UCSD-AML1 (cell line): Measurements from ENCODE around the gene SPNS3.

Experiments used
- DNase-seq: peaks from one replicate; lab custom pipeline; 2025; ENCODE audit not compliant: unreplicated experiment; lab: John Stamatoyannopoulos, UW

The SPNS3 gene, protein sequence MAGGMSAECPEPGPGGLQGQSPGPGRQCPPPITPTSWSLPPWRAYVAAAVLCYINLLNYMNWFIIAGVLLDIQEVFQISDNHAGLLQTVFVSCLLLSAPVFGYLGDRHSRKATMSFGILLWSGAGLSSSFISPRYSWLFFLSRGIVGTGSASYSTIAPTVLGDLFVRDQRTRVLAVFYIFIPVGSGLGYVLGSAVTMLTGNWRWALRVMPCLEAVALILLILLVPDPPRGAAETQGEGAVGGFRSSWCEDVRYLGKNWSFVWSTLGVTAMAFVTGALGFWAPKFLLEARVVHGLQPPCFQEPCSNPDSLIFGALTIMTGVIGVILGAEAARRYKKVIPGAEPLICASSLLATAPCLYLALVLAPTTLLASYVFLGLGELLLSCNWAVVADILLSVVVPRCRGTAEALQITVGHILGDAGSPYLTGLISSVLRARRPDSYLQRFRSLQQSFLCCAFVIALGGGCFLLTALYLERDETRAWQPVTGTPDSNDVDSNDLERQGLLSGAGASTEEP

DNA sequence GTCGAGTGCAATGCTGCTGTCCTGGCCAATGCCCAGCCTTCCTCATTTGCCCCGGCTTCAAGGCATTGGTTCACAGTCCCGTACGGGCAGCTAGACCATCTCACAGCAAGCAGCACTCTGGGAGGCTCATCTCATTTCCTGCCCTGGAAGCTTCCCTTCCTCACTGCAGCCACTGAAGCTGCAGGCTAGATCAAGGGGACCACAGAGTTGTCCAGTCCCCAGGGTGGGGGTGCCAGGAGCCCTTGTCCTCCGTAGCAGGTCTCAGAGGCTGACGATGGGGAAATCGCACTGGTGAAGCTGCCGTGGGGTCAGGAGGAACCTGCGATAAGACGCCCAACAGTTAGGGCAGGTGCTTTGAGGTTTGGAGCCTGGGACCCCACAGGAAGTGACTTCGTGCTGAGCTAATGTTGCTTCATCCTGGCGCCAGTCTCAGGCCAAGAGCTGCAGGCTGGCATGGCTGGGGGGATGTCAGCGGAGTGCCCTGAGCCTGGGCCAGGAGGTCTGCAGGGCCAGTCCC lies at the start of gene SPNS3:
TSS of gene SPNS3 (plus strand) at position 426 of the 517 bp plus-strand sequence. CDS start at position 454, 28 bp downstream.
- peak; percentile 70 for DNase-seq

GRCh38 chr17:4386406-4386805 lies 47.3 kb upstream of the SPNS3 start:
- no peak for DNase-seq

GRCh38 chr17:4387137-4387536 lies 46.6 kb upstream of the SPNS3 start:
- no peak for DNase-seq

- no peak for DNase-seq
Observed at GRCh38 chr17:4389079-4389478, 44.7 kb upstream of the SPNS3 start.

GRCh38 chr17:4393806-4394205 lies 39.9 kb upstream of the SPNS3 start:
- DNase-seq: no peak

GRCh38 chr17:4394208-4395110 lies 39.3 kb upstream of the SPNS3 start:
- DNase-seq: no peak

DNA sequence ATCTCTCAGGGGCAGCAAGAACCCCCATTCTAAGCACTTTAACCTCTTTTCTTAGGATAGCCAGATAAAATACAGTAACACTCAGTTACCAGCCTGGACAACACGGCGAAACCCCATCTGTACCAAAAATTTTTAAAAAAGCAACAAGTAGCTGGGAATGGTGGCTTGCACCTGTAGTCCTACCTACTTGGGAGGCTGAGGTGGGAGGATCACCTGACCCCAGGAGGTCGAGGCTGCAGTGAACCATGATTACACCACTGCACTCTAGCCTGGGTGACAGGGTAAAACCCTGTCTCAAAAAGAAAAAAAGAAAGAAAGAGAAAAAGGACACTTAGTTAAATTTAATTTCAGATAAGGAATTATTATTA lies 38.6 kb upstream of the SPNS3 start:
- no peak for DNase-seq

- DNase-seq: no peak
Observed at GRCh38 chr17:4397840-4398239, 35.9 kb upstream of the SPNS3 start.

DNA sequence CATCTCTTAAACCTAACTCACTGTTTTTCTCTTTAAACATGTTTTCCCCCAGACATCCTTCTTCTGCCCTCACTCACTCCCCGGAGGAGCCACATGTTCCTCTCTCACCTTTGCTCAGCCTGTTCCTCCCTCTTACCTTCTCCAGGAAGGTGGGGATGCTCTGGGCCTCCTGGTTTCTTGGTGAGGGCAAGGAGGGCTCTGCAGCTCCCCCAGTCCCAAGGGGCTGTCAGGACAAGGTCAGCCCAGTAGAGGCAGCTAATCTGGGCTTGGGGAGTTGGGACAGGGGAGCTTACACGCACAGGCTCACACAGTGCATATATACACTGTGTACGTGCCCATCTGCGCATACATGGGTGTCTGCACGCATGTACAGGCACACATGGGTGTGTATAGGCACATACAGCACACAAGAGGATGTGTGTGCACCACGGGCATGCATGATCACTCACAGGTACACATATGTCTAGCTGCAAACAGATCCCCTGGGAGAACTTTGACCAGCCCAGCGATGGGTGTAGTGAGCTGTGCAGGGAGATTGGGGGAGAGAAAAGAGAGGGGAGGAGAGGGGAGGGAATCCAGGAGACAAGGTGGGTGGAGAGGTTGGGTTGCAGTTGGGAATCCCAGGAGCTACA lies 28.6 kb upstream of the SPNS3 start:
- DNase-seq: no peak

DNA sequence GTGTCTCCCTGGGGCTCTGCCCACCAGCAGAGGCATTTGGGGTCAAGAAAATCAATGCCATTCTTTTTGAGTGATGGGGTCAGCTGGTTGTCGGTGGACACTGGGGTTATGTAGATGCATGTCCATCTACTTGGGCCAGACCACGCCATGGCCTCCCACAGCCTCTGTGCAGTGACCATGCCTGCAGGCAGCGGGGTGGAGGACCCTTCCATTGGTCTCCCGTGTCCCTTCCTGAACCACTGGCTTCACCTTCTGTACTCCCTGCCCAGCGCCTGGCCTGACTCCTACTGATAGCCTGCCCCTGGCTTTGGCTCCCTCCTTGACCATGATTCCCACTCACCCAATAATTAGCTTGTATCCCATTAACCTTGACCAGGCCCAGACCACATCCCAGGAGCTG lies 28.0 kb upstream of the SPNS3 start:
- no peak for DNase-seq

GRCh38 chr17:4406386-4406785 lies 27.4 kb upstream of the SPNS3 start:
- DNase-seq: no peak

GRCh38 chr17:4407216-4407615 lies 26.5 kb upstream of the SPNS3 start:
- no peak for DNase-seq

DNA sequence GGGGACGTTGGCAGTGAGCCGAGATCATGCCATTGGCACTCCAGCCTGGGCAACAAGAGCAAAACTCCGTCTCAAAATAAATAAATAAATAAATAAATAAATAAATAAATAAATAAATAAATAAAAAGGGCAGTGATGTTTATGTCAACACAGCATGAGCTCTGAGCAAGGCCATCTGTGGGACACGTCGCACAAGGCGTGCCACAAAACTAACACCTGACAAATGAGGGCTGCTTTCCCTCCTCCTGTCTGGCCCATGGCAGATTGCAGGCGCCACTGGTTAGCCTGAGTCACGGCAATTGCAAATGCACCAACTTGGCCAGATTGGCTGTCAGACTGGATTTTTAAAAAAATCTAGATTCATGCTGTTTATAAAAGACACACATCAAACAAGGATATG lies 25.9 kb upstream of the SPNS3 start:
- no peak for DNase-seq

- no peak for DNase-seq
Observed at GRCh38 chr17:4409659-4410058, 24.1 kb upstream of the SPNS3 start.

GRCh38 chr17:4411201-4411600 lies 22.5 kb upstream of the SPNS3 start:
- no peak for DNase-seq

DNA sequence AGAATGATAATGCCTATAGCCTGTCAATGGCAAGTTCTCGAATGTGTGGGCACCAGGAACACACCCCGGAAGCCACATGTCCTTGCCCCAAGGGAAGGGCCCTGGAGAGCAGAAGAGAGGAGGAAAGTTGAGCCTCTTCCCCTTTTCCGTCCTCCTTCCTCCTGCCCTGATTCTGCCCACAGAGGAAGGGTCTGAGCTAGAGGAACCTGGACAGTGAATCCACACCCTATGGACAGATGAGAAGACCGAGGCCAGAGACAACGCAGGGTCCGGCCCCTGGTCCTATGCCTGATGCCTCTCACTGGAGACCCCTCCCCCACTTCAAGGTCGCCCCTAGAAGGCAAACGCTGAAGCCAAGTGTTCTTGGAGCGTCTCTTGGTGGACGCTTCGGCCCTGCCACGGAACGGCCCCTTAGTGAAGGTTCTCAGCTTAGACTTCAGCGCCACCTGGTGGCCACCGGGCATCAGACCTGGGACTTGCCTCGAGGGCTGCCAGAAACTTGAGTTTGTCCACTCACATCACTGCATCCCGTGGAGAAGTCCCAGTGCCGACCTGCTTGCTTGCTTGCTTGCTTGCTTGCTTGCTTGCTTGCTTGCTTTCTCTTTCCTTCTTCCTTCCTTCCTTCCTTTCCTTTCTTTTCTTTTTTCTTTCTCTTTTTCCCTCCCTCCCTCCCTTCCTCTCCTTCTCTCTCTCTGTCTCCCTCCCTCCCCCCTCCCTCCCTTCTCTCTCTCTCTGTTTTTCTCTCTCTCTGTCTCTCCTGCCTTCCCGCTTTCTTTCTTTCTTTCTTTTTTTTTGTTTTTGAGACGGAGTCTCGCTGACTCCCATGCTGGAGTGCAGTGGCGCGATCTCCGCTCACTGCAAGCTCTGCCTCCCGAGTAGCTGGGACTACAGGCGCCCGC lies 20.6 kb upstream of the SPNS3 start:
- DNase-seq: peak; percentile 90

- DNase-seq: no peak
Observed at GRCh38 chr17:4417129-4417667, 16.5 kb upstream of the SPNS3 start.

DNA sequence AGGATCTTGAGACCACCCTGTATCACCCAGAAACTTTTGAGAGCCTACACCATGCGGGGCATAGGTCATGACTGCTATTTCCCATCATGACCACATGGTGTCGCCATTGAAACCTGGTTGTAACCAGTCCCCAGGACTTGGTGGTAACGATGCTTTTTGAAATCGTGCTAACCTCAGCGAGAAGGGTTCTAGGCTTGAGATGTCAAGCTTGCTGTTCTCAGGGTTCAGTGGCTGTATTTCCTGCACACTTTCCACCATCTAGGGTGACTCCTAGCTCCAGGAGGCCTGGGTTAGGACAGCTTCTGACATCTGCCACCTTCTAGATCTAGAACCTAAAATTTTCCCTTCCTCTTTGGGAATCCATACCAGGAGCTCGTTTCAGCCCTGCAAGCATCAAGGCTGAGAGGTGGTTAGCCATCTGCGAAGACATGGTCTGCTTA lies 13.0 kb upstream of the SPNS3 start:
- DNase-seq: peak; percentile 50

DNA sequence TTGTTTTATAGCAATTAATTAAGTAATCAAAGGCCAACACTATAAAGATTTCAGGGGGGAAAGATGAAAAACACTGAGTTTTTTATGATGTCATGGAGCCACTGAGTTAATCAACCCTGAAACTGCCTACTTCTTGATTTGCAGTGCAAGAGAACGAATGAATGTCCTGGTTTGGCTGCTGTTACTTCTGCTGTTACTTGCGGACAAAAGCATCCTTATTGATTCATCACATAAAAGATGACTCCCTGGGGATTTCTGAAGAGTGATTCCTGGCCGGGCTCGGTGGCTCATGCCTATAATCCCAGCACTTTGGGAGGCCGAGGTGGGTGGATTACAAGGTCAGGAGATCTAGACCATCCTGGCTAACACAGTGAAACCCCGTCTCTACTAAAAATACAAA lies 10.9 kb upstream of the SPNS3 start:
- no peak for DNase-seq

DNA sequence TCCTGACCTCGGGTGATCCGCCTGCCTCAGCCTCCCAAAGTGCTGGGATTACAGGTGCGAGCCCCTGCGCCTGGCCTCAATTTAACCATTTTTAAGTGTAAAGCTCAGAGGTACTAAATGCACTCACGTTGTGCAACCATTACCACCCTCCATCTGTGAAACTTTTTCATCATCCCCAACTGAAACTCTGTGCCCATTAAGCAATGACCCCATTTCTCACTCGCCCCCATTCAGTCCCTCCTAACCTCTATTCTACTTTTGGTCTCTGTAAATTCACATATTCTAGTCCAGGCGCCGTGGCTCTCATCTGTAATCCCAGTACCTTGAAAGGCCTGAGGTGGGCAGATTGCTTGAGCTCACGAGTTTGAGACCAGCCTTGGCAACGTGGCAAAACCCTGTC lies 8.3 kb upstream of the SPNS3 start:
- no peak for DNase-seq
